Globus pallidus (tissue), 1 donor: ENCODE data around the gene GMDS.

Source experiments
- DNase-seq: peaks from one replicate; pipeline ENCODE4 v3.0.0-alpha.2; 2015; ENCODE audit warnings: low spot score

GMDS gene

DNA sequence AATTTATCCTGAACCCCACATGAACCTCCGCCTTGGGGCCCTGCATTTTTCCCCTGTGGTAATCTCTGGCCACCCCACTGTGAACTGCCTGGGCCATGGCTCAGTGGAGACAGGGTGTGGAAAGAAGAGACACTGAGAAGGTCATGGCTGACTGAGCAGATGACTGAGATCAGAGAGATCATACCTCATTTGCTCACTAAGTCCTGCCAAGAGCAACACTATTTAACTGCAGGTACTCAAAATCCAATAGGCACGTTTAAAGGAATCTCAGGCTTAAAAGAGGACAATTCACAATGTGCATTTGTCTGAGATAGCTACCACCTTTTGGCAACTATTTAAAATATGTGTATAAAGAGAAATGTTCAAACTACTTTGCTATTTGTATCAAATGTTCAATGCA, 305.0 kb downstream of the GMDS start:
- no peak for DNase-seq

DNA sequence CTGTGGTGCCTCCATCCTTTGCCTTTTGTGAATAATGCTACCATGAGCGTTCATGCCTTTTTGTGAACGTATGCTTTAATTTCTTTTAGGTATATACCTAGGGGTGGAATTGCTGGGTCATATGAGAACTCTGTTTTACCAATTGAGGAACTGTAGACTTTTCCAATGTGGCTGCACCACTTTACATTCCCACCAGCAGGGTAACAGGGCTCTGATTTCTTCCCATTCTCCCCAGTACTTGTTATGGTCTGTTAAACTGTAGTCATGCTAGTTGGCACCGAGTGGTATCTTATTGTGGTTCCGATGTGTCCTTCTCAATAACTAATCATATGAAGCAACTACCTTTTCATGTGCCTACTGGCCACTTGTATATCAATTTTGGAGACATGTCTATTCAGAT, 312.1 kb downstream of the GMDS start:
- no peak for DNase-seq

DNA sequence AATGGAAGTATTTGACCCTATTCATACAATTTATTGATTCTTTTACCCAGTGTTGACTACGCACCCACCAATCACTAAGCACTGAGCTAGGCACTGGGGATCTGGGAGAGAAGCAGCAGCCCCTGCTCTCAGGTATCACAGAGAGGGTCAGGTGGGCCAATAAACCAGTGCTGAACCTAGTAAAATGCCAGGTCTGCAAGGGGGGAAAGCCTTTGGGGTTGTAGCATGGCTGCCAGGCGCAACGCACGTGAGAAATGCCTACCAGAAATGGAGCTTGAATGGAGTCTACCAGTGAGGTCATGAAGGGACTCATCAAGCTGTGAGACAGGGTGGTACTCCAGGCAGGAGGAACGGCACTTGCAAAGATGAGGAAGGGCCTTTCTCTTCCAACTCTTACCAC, 313.6 kb downstream of the GMDS start:
- DNase-seq, result no peak

DNA sequence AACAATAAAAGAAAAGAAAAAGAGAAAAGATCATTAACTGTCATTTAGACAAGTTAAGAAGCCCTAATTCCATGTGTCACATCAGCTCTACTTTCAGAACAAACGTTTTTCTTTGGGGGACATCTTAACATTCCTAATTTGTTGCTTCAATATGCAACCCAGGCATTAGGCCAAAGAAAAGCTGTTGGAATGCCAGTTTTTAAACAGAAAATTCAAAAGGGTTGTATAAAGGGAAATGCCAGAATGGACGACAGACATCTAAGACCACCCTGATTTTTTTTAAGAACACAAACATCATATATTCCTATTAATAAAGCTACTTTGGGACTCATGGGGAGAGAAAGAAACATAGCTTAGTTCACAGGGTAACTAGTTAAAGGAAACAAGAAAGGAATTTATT, 315.0 kb downstream of the GMDS start:
- DNase-seq, result no peak

DNA sequence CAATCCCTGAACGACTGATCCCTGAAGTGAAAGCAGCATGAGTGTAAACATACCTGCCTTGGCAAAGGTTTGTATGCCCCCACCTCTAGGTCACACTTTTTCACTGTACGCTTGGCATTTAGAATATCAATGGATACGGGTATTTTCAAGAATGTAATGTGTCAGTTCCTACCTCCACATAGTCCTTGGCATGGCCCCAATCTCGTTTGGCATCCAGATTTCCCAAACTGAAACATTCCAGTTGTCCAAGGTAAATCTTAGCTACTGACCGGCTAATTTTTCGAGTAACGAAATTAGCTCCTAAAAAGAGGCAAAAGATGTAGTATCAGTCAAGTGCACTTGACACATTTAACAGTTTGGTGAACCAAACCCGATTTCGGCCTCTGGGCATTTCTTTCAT, 315.5 kb downstream of the GMDS start:
- no peak for DNase-seq

DNA sequence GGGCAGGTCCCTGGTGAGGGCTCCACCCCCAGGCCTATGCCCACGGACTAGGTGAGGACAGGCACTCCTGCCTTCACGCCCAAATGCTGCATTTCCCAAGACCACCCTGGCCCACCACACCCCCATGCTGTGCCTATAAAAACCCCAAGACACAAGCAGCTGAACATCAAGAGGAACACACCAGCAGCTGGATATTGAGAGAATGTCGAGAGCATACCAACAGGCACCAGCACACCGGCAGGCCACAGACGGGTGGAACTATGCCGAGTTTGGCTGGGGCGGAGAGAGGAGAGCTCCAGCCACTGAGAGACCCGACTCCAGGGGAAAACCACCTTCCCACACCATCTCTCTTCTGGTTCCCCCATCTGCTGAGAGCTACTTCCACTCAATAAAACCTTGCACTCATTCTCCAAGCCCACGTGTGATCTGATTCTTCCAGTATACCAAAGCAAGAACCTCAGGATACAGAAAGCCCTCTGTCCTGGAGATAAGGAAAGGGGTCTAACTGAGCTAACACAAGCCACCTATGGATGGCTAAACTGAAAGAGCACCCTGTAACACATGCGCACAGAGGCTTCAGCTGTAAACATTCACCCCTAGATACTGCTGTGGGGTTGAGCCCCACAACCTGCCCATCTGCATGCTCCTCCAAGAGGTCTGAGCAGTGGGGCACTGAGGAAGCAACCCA, 319.5 kb downstream of the GMDS start:
- DNase-seq, result no peak

DNA sequence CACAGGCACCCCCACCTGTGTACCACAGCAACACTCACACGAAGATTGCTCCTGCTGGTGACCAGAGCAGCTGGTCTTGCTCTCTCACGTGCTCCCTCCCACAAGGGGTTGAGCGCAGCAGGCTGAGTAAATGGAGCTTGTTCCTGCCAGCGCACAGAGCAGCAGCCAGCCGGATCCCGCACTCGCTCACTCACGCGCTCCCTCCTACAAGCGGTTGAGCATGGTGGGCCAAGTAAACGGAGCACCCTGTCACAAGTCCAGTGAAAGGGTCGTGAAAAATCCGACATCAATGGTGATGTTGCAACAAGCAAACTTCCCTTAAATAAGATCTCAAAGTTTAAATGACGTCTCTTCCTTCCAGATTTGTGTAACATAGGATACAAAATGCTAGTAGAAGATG, 322.0 kb downstream of the GMDS start:
- DNase-seq, result no peak

DNA sequence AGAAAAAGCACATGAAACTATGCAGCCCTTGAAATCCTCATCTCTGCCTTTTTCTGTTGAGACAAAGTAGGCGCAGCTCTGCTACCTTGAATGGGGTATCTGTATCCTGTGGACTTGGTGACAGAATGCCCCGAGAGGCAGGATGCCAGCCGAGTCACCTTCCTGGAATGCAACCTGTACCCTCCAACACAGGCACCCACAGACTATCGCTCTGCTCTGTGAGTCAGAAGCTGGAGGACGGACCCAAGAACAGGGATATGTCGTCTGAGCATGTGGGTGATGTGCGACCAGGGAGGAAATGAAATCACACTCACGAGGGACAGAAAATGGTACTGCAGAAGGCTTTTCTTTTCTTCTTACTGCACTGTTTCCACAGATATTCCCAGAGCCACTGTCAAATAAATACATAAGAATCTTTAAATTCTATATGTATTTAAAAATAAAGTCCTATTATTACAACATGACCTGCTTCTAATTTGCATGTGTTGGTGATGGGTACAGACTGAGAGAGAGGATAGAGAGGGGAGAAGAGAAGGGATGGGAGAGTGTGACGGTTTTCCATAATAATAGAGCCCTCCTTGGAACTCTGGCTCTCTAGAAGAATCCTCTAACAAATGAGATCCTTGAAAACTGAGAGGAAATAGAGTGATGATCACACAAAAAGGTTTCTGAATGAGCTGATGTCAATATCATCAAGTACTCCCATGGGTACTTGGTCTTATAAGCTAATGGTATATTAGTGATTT, 327.6 kb downstream of the GMDS start:
- DNase-seq, result no peak

DNA sequence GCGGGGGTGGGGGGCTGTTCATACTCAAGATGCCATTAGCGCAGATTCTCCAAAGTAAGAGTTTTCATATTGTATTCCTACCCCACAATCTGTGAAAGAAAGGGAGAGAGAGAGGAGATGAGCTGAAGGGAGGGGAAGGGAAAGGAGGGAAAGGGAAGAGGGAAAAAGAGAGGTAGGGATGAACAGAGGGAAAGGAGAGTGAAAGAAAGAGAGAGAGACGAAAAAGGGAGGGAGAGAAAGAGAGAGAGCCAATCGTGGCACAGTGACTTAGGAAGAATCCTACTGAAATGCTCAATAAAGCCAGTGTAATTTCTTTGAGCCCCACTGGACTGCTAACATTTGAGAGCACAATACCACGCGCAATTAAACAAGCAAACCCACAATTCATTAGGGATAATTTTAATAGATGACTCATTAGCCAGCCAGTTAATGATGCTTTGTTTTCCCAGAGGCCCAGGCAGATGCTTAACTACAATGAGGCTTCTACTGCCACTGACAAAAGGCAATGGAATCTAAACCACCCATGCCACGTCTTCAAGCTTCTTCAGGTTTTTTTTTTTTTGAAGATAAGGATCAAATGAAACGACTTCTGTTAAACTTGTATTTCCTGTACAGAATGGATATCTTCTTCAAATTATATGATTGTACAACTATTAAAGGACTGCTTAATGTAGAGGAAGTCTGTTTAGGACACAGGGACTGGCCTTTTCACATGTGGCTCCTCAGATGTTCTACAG, 328.9 kb downstream of the GMDS start:
- peak; percentile 67 for DNase-seq

DNA sequence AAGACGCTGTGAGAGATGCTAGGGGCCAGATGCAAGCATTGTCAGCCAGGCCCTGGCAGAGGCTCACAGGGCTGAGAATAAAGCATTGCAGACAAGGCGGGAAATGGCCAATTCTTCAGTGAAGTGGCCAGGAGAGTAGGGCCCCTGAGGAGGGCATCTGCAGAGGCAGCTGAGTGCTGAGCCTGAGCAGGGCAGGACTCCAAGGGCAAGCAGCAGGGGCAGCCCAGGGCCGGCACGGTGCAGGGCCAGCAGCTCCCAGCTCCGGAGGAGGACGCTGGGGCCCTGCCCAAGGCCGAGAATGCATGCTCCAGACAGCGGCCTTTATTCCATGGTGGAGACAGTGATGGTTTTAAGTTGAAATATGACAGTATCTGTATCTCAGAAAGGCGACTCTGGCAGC, 330.2 kb downstream of the GMDS start:
- DNase-seq, result no peak

DNA sequence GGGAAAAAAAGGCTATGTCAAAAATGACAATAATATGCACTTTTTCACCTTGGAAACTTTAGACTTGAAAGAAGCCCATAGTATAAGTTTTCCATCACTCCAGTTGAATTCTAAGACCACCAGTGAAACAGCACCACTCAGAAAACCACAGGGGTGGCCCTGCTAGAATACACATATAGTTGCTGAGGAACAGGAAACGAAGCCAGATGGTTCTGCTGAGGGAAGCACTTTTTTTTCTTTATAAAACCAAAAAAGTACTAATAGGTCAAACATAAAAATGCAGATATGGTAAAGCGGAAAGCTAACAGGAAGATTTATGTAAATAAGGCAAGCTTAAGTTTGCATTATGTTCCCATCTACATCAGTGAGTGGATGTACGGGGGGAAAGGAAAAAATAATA, 331.8 kb downstream of the GMDS start:
- no peak for DNase-seq

DNA sequence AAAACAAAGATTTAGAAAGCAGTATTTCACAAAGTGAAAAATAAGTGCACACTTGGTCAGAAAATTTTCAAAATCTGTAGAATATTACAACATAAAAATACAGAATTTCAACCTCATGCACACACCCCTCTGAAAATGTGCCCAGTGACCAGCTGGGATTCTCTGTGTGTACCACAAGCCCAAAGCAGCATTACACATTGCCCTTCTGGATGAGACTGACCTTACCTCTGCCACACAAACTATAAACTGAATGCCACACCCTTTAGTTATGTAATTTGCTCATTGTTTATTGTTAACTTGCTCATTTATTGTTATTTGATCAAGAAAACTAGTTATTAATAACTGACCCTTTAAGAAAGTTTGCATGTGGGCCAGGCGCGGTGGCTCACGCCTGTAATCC, 332.7 kb downstream of the GMDS start:
- DNase-seq, result no peak

DNA sequence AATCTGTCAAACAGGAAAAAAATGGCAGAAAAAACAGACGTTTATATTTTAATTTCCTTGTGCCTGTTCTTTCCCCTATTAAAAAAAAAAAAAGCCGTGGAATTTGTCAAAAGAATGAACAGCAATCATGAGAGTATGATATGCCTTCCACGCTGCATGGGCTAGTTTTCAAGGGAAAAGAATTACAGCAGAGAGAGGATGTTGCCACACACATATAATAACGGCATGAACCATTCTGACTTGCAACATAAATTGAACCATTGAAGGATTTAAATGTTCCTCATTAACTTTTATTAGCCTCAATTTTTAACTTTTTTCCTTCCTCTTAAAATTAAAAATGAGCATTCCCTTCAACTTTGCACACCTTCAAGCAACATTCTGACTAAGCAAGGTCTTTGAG, 333.9 kb downstream of the GMDS start:
- no peak for DNase-seq

DNA sequence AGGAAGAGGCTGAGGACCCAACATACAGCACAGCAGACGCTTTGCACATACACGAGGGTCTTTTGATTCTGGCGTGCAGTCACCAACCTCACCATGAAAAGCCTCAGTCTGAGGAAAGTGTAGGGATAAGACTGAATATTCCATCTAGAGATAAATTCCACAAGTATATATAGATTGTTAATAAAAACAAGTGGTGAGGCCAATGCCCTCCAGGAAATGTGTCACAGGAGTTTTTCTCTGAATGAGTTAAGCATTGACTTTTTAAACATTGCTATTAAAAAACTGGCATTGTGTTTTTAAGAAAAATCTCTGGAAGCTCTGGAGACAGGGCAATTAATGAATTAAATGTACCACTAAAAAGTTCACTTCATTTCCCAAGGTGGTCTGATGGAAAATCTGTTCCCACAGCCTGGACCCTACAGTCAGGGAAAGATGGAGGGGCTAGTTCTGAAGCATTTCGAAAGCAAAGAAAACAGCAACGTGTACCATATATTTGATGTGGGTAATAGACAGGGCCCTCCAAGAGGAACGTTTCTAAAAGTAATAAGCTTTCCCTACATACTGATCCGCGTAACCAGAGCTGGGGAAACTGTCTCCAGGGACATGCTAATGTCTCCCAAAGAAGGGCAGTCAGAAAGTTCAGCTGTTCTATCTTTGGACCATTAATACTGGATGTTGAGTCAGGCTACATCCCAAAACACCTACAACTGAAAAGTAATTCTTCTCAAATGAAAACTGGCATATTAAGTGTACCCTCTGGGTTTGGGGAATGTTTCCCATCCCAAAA, 334.6 kb downstream of the GMDS start:
- no peak for DNase-seq

DNA sequence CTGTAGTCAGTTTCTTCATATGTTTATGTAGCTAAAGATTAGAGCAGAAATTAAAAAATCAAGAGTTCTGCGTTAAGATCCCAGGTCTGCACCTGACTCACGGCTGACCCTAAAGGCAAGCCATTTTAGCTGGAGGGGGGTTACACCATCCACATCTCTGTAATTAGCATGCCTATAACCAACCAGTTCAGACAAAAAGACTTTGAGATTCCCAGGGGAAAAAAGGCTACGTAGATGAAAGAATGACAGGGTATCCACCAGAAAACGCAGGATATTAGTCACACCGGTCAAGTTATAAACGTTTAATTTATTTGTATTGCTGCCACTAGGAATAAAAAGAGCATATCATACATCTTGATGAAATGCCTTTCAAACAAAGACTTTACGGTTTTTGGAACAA, 336.6 kb downstream of the GMDS start:
- DNase-seq, result no peak

DNA sequence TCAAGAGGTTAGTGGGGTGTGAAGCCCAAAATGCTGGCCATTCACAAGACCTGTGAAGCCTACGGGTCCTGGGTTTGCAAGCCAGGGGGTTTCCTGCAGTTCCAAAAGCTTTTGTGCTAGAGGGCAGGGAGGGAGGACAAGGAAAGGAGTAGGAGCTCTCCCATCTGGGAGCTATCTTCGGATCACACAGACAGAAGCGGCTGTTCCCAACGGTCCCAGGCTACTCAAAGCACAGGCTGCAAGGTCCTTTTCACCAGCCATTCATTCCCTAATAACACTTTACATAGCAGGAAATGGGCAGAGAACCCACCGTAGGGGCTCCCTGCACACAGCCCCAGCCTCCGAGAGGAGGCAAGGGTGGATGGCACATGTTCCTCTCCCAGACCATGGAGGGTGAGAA, 338.8 kb downstream of the GMDS start:
- no peak for DNase-seq

DNA sequence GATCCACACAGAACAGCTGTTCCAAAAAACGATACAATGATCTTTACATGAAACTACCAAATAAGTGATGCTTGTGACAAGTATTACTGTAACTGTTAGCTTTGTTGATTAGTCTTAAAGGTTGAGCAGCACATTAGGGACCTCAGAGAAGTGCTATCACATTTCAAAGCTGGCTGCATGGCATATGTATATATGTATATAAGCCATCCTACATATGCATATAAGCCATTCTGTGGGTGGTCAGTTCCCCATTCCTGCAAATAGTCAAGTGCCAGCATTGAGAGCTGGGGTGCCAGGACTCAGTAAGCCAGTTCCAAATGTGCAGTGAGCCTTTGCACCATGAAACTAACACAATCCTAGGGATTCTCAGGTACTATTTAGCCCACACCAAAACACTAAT, 339.4 kb downstream of the GMDS start:
- no peak for DNase-seq

DNA sequence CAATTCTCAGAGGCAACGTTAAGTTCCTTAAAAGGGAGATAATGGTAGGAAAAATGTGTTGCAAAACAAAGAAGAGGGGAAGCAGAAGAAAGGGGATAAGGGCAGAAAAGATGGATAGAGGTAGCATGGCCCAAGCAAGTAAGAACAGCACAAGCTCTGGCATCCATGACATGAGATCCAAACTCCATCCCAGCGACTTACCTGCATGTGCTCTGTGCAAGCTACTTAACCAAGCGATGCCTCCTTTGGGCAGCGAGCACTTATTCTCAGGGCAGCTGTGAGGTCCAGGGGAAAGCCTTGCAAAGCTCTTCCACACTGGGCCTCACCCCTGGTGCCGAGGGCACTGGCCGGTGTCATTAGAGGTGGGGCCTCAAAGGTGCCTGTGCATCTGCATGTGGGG, 340.5 kb downstream of the GMDS start:
- DNase-seq, result no peak

DNA sequence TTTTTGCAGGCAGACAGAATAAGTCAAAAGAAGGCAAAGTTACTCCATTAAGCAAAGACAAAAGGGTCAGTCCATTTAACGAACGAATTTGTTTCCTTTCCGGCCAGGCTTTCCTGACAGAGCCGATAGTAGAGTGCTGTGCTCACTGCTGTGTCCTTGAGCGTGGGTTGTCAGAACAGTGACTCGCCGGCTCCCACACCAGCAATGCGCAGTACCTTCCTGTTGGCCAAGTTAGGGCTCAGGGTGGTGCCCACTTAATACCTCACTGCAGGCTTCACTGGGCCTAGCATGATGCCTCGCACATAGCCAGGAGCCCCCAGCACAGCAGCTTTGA, 341.0 kb downstream of the GMDS start:
- no peak for DNase-seq

DNA sequence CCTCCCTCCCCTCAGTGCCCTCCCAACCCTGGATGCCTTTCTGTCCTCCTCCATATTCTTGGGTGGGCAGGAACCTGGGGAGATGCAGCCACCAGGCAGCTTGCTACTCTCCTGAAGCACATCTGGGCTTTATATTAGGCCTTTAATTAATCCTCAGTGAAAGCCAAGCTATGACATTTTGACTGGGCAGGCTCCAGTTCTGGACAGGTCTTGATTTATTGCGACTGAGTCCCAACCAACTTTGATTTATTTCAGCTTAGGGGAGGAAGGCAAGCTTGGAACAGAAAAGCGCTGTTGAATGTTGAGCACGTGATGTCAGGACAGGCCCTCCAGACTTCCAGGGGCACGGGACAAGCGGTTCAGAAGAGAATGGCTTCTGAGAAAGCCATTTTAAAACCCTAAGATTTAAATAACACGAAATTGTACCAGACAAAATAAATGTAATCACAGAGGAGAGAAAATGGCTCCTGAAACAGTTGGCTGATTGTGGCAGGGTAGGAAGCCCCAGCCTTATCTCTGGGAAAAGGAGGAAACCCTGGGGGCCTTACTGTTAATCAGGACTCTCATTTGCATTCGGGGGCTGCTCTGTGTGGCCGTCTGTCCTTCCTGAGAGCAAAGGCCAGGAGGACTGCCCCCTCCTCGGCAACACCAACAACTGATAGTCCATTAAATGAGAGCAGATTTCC, 341.5 kb downstream of the GMDS start:
- no peak for DNase-seq

DNA sequence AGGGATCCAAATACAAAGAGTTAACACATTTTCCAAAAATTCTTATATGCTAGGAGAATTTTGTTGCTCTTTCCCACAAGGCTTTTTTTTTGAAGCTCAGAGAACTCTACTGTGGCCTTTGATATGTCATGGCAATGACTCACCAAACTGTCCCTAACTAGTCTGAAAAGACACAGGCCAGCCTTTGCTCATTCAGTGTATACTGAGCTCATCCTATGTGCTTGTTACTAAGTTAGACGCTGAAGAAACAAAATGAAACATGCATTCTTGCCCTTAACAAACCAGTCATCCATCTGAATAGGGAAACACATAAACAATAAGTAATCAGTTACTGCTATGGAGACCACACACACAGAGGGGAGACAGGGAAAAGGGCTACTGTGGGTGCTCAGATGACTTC, 343.8 kb downstream of the GMDS start:
- no peak for DNase-seq

DNA sequence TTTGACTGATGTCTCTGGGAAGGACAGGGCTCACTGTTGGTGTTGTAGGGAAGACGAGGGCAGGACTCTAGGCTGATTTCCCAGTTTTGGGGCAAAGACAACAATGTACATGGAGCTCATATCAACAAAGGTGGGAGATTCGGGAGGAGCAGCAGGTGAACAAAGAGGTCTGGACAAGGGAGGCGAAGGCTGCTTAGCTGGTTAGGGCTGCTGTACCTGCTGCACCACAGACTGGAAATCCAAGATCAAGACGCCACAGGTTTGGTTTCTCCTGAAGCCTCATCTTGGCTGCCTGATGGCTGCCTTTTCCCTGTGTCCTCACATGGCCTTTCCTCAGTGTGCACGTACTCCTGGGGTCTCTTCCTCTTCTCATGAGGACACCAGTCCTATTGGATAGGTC, 348.5 kb downstream of the GMDS start:
- no peak for DNase-seq
